Measurements from ENCODE around the gene FOXC1.

The FOXC1 gene

GRCh38 chr6:1602049-1602713, 7.5 kb upstream of the FOXC1 start:
- Histone ChIP-seq H3K4me1 (peaks cover 7% of the 10 kb centered on the region), H3K4me3 (ENCODE audit: low read depth, low read length) (no peak overlapping the region), H3K36me3 (no peaks in the 10 kb centered on the region), H3K9me3 (no peaks in the 10 kb centered on the region), H3K27me3 (peaks cover 4% of the 10 kb centered on the region; the same call in 1 of the 2 replicates)
- TF ChIP-seq CTCF (IDR thresholded peaks at IDR 0.05; ENCODE audit: low read depth, low read length), result no peak
- DNase-seq, result no peak

- H3K27me3 ChIP-seq, result peaks cover 19% of the 10 kb centered on the region
These were observed 6.0 kb upstream of the FOXC1 start for GRCh38 chr6:1603708-1604107.

GRCh38 chr6:1604158-1605003, 5.3 kb upstream of the FOXC1 start:
- Histone ChIP-seq H3K4me1 (peaks cover 11% of the 10 kb centered on the region), H3K9me3 (no peaks in the 10 kb centered on the region), H3K4me3 (ENCODE audit: low read depth, low read length) (peak overlapping the region; percentile 54), H3K36me3 (no peaks in the 10 kb centered on the region), H3K27me3 (peaks cover 26% of the 10 kb centered on the region)
- peak; percentile 89 for DNase-seq
- TF ChIP-seq CTCF (IDR thresholded peaks at IDR 0.05; ENCODE audit: low read depth, low read length), result peak; percentile 67

More at GRCh38 chr6:1603708-1604107, 6.0 kb upstream of the FOXC1 start:
- no peaks in the 10 kb centered on the region for H3K9me3 ChIP-seq
- H3K36me3 ChIP-seq, result no peaks in the 10 kb centered on the region
- no peak for TF ChIP-seq CTCF (IDR thresholded peaks at IDR 0.05; ENCODE audit: low read depth, low read length)
- no peak for DNase-seq
- peak overlapping the region; percentile 54 for H3K4me3 ChIP-seq (ENCODE audit: low read depth, low read length)
- peaks cover 11% of the 10 kb centered on the region for H3K4me1 ChIP-seq

- Histone ChIP-seq H3K36me3 (no peaks in the 10 kb centered on the region), H3K9me3 (no peaks in the 10 kb centered on the region), H3K27me3 (peaks cover 26% of the 10 kb centered on the region), H3K4me1 (peaks cover 11% of the 10 kb centered on the region), H3K4me3 (ENCODE audit: low read depth, low read length) (no peak overlapping the region)
- TF ChIP-seq CTCF (IDR thresholded peaks at IDR 0.05; ENCODE audit: low read depth, low read length), result no peak
- DNase-seq, result no peak
These were observed 4.5 kb upstream of the FOXC1 start for GRCh38 chr6:1605004-1605892.

- H3K27me3 ChIP-seq, result peaks cover 28% of the 10 kb centered on the region
- H3K36me3 ChIP-seq, result no peaks in the 10 kb centered on the region
- no peak for DNase-seq
- H3K4me1 ChIP-seq, result peaks cover 11% of the 10 kb centered on the region
- TF ChIP-seq CTCF (IDR thresholded peaks at IDR 0.05; ENCODE audit: low read depth, low read length), result no peak
- H3K9me3 ChIP-seq, result no peaks in the 10 kb centered on the region
- no peak overlapping the region for H3K4me3 ChIP-seq (ENCODE audit: low read depth, low read length)
These were observed 3.6 kb upstream of the FOXC1 start for GRCh38 chr6:1605893-1606779.
